Effector CD8-positive, alpha-beta T cell (primary cell): Measurements from ENCODE around the gene A4GALT.

Experiments used
- DNase-seq: peaks from one replicate; lab custom pipeline; 2025; lab: John Stamatoyannopoulos, UW

A4GALT gene

DNA sequence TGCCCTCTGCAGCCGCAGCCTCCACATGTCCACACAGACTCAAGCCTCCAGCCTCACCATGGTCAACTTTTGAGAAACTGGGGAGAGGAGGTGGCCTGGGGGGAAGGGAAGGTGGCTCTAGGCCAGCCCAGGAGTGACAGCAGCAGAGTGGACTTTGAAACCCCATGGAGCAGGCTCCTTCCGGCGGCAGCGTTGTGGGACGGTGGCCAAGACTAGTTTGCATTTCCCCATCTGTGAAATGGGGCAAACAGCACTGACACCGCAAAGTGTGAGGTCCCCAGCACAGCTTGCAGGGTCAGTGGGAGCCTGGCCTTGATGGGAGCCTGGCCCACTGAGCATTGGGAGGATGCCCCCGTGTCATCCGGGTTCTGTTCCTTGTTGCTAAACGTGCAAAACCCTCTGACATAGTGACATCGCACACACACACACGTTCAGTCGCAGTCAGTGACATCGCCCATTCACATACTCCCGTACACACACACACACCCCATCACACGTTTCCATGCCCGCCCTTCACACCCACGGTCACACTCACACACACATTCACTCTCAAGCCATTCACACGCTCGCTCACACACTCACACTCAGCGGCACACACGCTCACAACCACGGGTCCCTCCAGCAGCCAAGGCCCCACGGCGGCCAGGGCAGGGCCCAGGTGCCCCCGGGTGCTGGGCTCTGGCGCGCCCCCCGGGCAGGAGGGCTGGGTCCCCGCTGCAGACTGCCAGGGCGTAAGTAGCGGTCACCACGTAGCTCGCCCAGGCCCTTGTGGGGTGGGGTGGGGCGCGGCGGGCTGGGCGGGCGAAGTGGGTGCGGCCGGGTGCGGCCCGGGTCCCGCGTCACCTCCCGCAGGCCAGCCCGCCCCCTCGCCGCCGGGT, 72.1 kb downstream of the A4GALT start:
- peak; percentile 56 for DNase-seq

DNA sequence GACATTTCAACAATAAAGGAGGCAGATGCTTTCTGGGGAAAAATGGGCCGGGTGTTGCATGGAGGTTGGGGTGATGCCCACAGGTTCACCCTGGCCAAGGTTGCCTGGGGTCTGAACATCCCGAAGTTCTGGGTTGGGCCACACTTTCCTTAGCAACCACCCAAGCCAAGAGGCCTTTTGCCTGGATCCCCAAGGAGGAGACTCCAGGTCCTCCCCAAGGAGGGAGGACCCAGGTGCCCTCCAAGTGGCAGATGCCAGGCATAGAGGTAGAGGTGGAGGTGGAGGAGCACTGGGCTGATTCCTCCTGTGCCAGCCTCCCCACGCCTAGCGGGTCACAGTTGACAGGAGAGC, 72.7 kb downstream of the A4GALT start:
- DNase-seq: no peak

- no peak for DNase-seq
Measured at GRCh38 chr22:42646569-42647525, 73.8 kb downstream of the A4GALT start.

GRCh38 chr22:42645938-42646568, 74.6 kb downstream of the A4GALT start:
- no peak for DNase-seq

- no peak for DNase-seq
Measured at GRCh38 chr22:42645341-42645937, 75.2 kb downstream of the A4GALT start.

GRCh38 chr22:42644422-42645340, 76.0 kb downstream of the A4GALT start:
- DNase-seq: no peak

DNA sequence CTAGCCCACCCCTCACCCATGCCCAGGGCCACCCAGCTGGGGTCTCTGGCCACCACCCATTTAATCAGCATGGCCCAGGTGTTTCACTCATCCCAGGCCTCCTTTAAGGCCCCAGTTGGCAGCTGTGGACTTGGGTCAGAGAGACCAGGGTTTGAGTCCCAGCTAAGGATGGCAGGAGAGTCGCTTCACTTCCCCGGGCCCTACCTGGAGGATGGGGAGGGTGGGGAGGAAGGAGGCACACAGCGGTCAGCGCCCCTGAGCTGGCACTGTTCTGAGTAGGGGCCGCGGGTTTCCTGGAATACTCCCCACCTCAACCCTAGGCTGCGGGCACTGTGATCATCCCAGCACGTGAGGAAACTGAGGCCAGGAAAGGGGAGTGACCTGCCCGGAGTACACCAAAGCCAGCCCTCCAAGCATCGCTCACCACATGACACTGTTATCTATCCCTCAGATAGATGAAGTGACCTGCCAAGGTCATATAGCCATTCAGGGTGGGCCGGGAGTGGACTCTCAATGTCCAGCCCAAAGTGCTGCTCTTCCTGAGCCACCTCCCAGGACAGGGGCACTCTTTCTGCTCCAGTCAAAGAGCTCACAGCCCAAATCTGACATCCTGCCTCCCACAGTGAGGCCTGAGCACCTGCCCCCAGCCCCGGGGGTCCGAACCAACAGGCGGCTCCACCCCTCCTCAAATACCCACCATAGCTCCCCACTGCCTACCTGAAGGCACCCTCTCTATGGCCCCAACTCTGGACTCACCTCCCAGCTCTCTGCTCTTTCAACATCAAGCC, 76.8 kb downstream of the A4GALT start:
- DNase-seq: no peak

DNA sequence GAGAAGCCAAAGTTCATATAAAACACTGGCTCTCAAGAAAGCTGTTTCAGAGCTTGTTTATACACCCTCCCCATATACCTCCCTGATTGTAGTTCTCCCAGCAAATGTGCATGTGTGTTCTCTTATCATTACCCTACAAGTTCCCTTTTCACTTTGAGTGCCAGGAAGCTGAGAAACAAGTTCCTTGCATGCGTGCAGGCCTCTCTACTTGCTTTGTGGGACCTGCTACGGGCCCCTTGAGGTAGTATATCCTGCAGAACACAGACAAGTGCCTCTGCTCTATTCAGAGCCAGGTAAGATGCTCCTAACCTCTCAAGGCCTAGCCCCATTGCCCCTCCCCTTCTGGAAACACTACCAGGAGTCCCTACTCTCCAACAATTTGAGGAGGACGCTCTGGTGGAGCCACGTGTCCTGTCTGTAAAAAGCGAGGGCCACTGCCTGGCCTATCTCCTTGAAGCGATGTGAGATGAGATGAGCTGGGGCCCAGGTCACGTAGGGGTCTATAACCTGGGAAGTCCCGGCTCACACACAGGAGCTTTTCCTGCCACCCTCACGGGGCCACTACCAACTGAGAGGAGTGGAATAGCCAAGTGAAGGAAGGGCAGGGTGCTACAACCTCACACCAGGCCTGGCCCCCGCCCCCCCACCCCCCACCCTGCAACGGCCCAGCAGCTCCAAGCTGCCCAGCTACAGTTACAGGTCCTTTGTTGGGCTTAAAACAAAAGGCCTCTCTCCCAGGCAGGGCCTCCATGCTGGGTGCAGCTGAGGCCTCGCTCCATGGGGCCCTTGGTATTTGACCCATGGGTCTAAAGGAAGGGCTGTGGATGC, 77.7 kb downstream of the A4GALT start:
- no peak for DNase-seq
